ENCODE results near the gene RPS15.

- TF ChIP-seq CTCF (conservative IDR thresholded peaks at IDR 0.05) (no peak), ZFX (IDR thresholded peaks at IDR 0.05) (no peak)
Measured at GRCh38 chr19:1457892-1458291, 19.7 kb downstream of the RPS15 start.
